Activated CD4-positive, alpha-beta T cell treated with anti-CD3 and anti-CD28 coated beads, Interleukin-2, amount 10 ng/mL, durations not matched to agents 24 days and 14 days (primary cell): Measurements from ENCODE around the gene XIRP2. TPM values are rescaled to one million over a fixed set of nuclear protein-coding genes. Genes with fewer than 3 reads are reported as not detected.
"Not testable (repeated sequence)": the region's sequence is repeated elsewhere in the genome, so short reads cannot be mapped to it uniquely, and the experiment has no call there.

Source experiments
- DNase-seq: peaks from one replicate; pipeline ENCODE4 v3.0.0; 2022
- H3K27ac Mint-ChIP-seq: one replicate; pipeline ENCODE4 v1.8.0; 2022; ENCODE audit warnings: mild to moderate bottlenecking, mixed read lengths
- H3K27me3 Mint-ChIP-seq: one replicate; pipeline ENCODE4 v1.8.0; 2022; ENCODE audit warnings: mixed read lengths
- H3K36me3 Mint-ChIP-seq: one replicate; pipeline ENCODE4 v1.8.0; 2022; ENCODE audit warnings: low read depth, mild to moderate bottlenecking, mixed read lengths
- H3K4me1 Mint-ChIP-seq: one replicate; pipeline ENCODE4 v1.8.0; 2021; ENCODE audit warnings: mixed read lengths
- H3K4me3 Mint-ChIP-seq: one replicate; pipeline ENCODE4 v1.8.0; 2022; ENCODE audit warnings: mild to moderate bottlenecking, moderate library complexity, mixed read lengths
- H3K9me3 Mint-ChIP-seq: one replicate; pipeline ENCODE4 v1.8.0; 2021; ENCODE audit warnings: mixed read lengths
- intact Hi-C: fragments of 100-400 bp; cut with micrococcal nuclease; formaldehyde crosslinking; loops from one replicate; pipeline ENCODE4 v1.15.1; 2023
- total RNA-seq: library from RNA; stranded (reverse); gene quantifications from 2 replicates; pipeline ENCODE4 v1.2.3, GENCODE V29; 2022

Gene XIRP2
- total RNA-seq, 1 donor from 2014 or later = not detected

- H3K27ac Mint-ChIP-seq, DNase-seq, H3K4me1 Mint-ChIP-seq, intact Hi-C loops, H3K9me3 Mint-ChIP-seq, H3K27me3 Mint-ChIP-seq, H3K4me3 Mint-ChIP-seq, H3K36me3 Mint-ChIP-seq: not testable (repeated sequence)
Observed at GRCh38 chr2:167109682-167110081, 221.4 kb downstream of the XIRP2 start.

GRCh38 chr2:167110345-167110744, 222.1 kb downstream of the XIRP2 start:
- intact Hi-C loops = no loop called here
- Mint-ChIP-seq H3K9me3 (peaks cover 3% of the 10 kb centered on the region), H3K36me3 (no peaks in the 10 kb centered on the region), H3K4me3 (no peak overlapping the region), H3K4me1 (no peaks in the 10 kb centered on the region), H3K27me3 (no peaks in the 10 kb centered on the region), H3K27ac (no peak overlapping the region)
- DNase-seq = no peak

- intact Hi-C loops = no loop called here
- peaks cover 3% of the 10 kb centered on the region for H3K9me3 Mint-ChIP-seq
- no peaks in the 10 kb centered on the region for H3K36me3 Mint-ChIP-seq
- DNase-seq = no peak
- no peaks in the 10 kb centered on the region for H3K27me3 Mint-ChIP-seq
- H3K4me3 Mint-ChIP-seq = no peak overlapping the region
- no peak overlapping the region for H3K27ac Mint-ChIP-seq
- H3K4me1 Mint-ChIP-seq = no peaks in the 10 kb centered on the region
Observed at GRCh38 chr2:167114018-167114417, 225.7 kb downstream of the XIRP2 start.

- Mint-ChIP-seq H3K4me1 (no peaks in the 10 kb centered on the region), H3K9me3 (peaks cover 3% of the 10 kb centered on the region), H3K27me3 (no peaks in the 10 kb centered on the region), H3K36me3 (no peaks in the 10 kb centered on the region), H3K4me3 (no peak overlapping the region), H3K27ac (no peak overlapping the region)
- intact Hi-C loops = no loop called here
- no peak for DNase-seq
Observed at GRCh38 chr2:167115541-167115940, 227.3 kb downstream of the XIRP2 start.

- intact Hi-C loops = loop anchor here (10.0 kb wide), 1 partner anchor 992 kb away; no protein-coding TSS in a partner anchor
- H3K27me3 Mint-ChIP-seq = no peaks in the 10 kb centered on the region
Observed at GRCh38 chr2:167122389-167122788, 234.1 kb downstream of the XIRP2 start.

GRCh38 chr2:167126165-167126564, 237.9 kb downstream of the XIRP2 start:
- intact Hi-C loops = loop anchor here (10.0 kb wide), 1 partner anchor 989 kb away; no protein-coding TSS in a partner anchor
- Mint-ChIP-seq H3K9me3 (no peaks in the 10 kb centered on the region), H3K27ac (no peak overlapping the region), H3K36me3 (no peaks in the 10 kb centered on the region), H3K4me1 (no peaks in the 10 kb centered on the region), H3K4me3 (no peak overlapping the region), H3K27me3 (no peaks in the 10 kb centered on the region)
- DNase-seq = no peak

More at GRCh38 chr2:167122389-167122788, 234.1 kb downstream of the XIRP2 start:
- no peaks in the 10 kb centered on the region for H3K36me3 Mint-ChIP-seq
- no peak for DNase-seq
- H3K4me3 Mint-ChIP-seq = no peak overlapping the region
- H3K9me3 Mint-ChIP-seq = no peaks in the 10 kb centered on the region
- H3K4me1 Mint-ChIP-seq = no peaks in the 10 kb centered on the region
- H3K27ac Mint-ChIP-seq = no peak overlapping the region

- intact Hi-C loops = loop anchor here (10.0 kb wide), 1 partner anchor 988 kb away; no protein-coding TSS in a partner anchor
- Mint-ChIP-seq H3K4me3 (no peak overlapping the region), H3K27ac (no peak overlapping the region), H3K36me3 (no peaks in the 10 kb centered on the region), H3K4me1 (no peaks in the 10 kb centered on the region), H3K27me3 (no peaks in the 10 kb centered on the region), H3K9me3 (no peaks in the 10 kb centered on the region)
- no peak for DNase-seq
Observed at GRCh38 chr2:167127135-167127534, 238.9 kb downstream of the XIRP2 start.

- Mint-ChIP-seq H3K27ac (no peak overlapping the region), H3K36me3 (no peaks in the 10 kb centered on the region), H3K27me3 (no peaks in the 10 kb centered on the region), H3K9me3 (no peaks in the 10 kb centered on the region), H3K4me3 (no peak overlapping the region), H3K4me1 (no peaks in the 10 kb centered on the region)
- DNase-seq = no peak
- intact Hi-C loops = loop anchor here (10.0 kb wide), 1 partner anchor 987 kb away; no protein-coding TSS in a partner anchor
Observed at GRCh38 chr2:167128130-167128529, 239.8 kb downstream of the XIRP2 start.

- H3K27me3 Mint-ChIP-seq = no peaks in the 10 kb centered on the region
- DNase-seq = no peak
- intact Hi-C loops = no loop called here
Observed at GRCh38 chr2:167132066-167132465, 243.8 kb downstream of the XIRP2 start.

GRCh38 chr2:167132906-167133555, 244.8 kb downstream of the XIRP2 start:
- Mint-ChIP-seq H3K9me3 (no peaks in the 10 kb centered on the region), H3K27me3 (no peaks in the 10 kb centered on the region), H3K36me3 (no peaks in the 10 kb centered on the region), H3K4me1 (no peaks in the 10 kb centered on the region), H3K27ac (no peak overlapping the region), H3K4me3 (no peak overlapping the region)
- DNase-seq = no peak
- intact Hi-C loops = no loop called here

More at GRCh38 chr2:167132066-167132465, 243.8 kb downstream of the XIRP2 start:
- Mint-ChIP-seq H3K4me1 (no peaks in the 10 kb centered on the region), H3K9me3 (no peaks in the 10 kb centered on the region), H3K27ac (no peak overlapping the region), H3K4me3 (no peak overlapping the region), H3K36me3 (no peaks in the 10 kb centered on the region)

GRCh38 chr2:167133614-167134013, 245.3 kb downstream of the XIRP2 start:
- Mint-ChIP-seq H3K27me3 (no peaks in the 10 kb centered on the region), H3K4me3 (no peak overlapping the region), H3K36me3 (no peaks in the 10 kb centered on the region), H3K9me3 (no peaks in the 10 kb centered on the region), H3K4me1 (no peaks in the 10 kb centered on the region), H3K27ac (no peak overlapping the region)
- DNase-seq = no peak
- intact Hi-C loops = no loop called here

GRCh38 chr2:167134381-167135072, 246.2 kb downstream of the XIRP2 start:
- no peaks in the 10 kb centered on the region for H3K9me3 Mint-ChIP-seq
- DNase-seq = no peak

GRCh38 chr2:167135706-167136105, 247.4 kb downstream of the XIRP2 start:
- H3K27me3 Mint-ChIP-seq = no peaks in the 10 kb centered on the region
- no peaks in the 10 kb centered on the region for H3K9me3 Mint-ChIP-seq
- no peaks in the 10 kb centered on the region for H3K4me1 Mint-ChIP-seq
- no peak overlapping the region for H3K4me3 Mint-ChIP-seq
- no peaks in the 10 kb centered on the region for H3K36me3 Mint-ChIP-seq
- intact Hi-C loops = no loop called here
- H3K27ac Mint-ChIP-seq = no peak overlapping the region
- DNase-seq = no peak

More at GRCh38 chr2:167134381-167135072, 246.2 kb downstream of the XIRP2 start:
- Mint-ChIP-seq H3K4me1 (no peaks in the 10 kb centered on the region), H3K36me3 (no peaks in the 10 kb centered on the region), H3K4me3 (no peak overlapping the region), H3K27ac (no peak overlapping the region), H3K27me3 (no peaks in the 10 kb centered on the region)
- intact Hi-C loops = no loop called here

- H3K27ac Mint-ChIP-seq = no peak overlapping the region
- no peaks in the 10 kb centered on the region for H3K27me3 Mint-ChIP-seq
- intact Hi-C loops = no loop called here
- no peaks in the 10 kb centered on the region for H3K9me3 Mint-ChIP-seq
- H3K4me1 Mint-ChIP-seq = no peaks in the 10 kb centered on the region
- no peak overlapping the region for H3K4me3 Mint-ChIP-seq
- no peak for DNase-seq
- no peaks in the 10 kb centered on the region for H3K36me3 Mint-ChIP-seq
Observed at GRCh38 chr2:167136879-167137596, 248.8 kb downstream of the XIRP2 start.
